Heart right ventricle (tissue), 16 donors: ENCODE results near the gene ZFYVE27. TPM values are rescaled to one million over a fixed set of nuclear protein-coding genes. Genes with fewer than 3 reads are reported as not detected.
A peak's percentile ranks its signal among the peaks of the same experiment; 100 is the strongest.

Source experiments
- ATAC-seq, 8 donors: fragments of 200-7000 bp; cut with Tn5 transposase; one replicate each; pipeline ENCODE4 v1.9.1; 2020; ENCODE audit warnings: mild to moderate bottlenecking in 8 of 8, moderate library complexity in 8 of 8, moderate number of reproducible peaks in 1 of 8
- DNase-seq, 2 donors: peaks; one replicate each; pipeline ENCODE4 v3.0.0-alpha.2; 2020
- H3K27ac ChIP-seq, 10 donors: fragments of 200-600 bp; sonication (generic) in 2 of 10; one replicate each; pipeline versions ENCODE4 v1.5.0 to v1.8.0; 2020 to 2022; ENCODE audit warnings: mild to moderate bottlenecking in 3 of 10
- H3K27me3 ChIP-seq, 7 donors: fragments of 200-600 bp; one replicate each; pipeline ENCODE4 v1.8.0; 2021 to 2022; ENCODE audit warnings: mild to moderate bottlenecking in 2 of 7
- H3K36me3 ChIP-seq, 9 donors: fragments of 200-600 bp; sonication (generic) in 1 of 9; one replicate each; pipeline versions ENCODE4 v1.5.0 to v1.8.0; 2020 to 2022; ENCODE audit warnings: mild to moderate bottlenecking in 2 of 9
- H3K4me1 ChIP-seq, 9 donors: fragments of 200-600 bp; sonication (generic) in 1 of 9; one replicate each; pipeline versions ENCODE4 v1.5.0 to v1.8.0; 2020 to 2022; ENCODE audit warnings: mild to moderate bottlenecking in 4 of 9
- H3K4me3 ChIP-seq, 10 donors: fragments of 200-600 bp; sonication (generic) in 2 of 10; one replicate each; pipeline versions ENCODE4 v1.5.0 to v1.8.0; 2020 to 2022; ENCODE audit warnings: mild to moderate bottlenecking in 7 of 10, moderate library complexity in 2 of 10
- H3K9me3 ChIP-seq, 11 donors: fragments of 200-600 bp in 10 of 11; sonication (generic) in 2 of 11; one replicate each; pipeline versions ENCODE4 v1.5.0 to v1.8.0; 2013 to 2022; ENCODE audit warnings: mild to moderate bottlenecking in 2 of 11, control low read depth in 1 of 11, moderate library complexity in 1 of 11
- CTCF ChIP-seq, 9 donors: fragments of 200-600 bp; sonication (generic) in 2 of 9; IDR thresholded peaks; one replicate each; pipeline versions ENCODE4 v1.5.0 to v1.8.0; 2021 to 2022; ENCODE audit warnings: antibody characterized with exemption in 9 of 9, mild to moderate bottlenecking in 5 of 9, moderate library complexity in 1 of 9
- WGBS, 2 donors: extraction: QIAGEN DNeasy Blood & Tissue Kit; methylation state at CpG; one replicate each; pipeline ENCODE4 v1.1.7; 2013; ENCODE audit warnings: inconsistent platforms in 1 of 2; 5-methylcytosine and 5-hydroxymethylcytosine counted together
- intact Hi-C, 10 donors: fragments of 100-400 bp; cut with DNase I; formaldehyde crosslinking; loops; one replicate each; pipeline versions ENCODE4 v1.11.1 to v1.14.2; 2022
- polyA plus RNA-seq, 2 donors: library from polyadenylated mRNA; stranded (reverse); fragments of 200-250 nt; gene quantifications; one replicate each; pipeline ENCODE4 v1.2.3, GENCODE V29; 2013
- total RNA-seq, 10 donors: library from RNA; stranded (reverse); fragmentation: NEBNext Ultra II Directional in 3 of 10; extraction: Animal tissue kit (Norgen Biotek cat#: 25700) in 3 of 10; gene quantifications; one replicate each; pipeline versions ENCODE4 v1.2.1 to v1.2.4, GENCODE V29; 2021 to 2023
- donor health status: Arrhythmogenic right ventricular cardiomyopathy.
- donor health status: ischemic (EF 13 %, LVEDD 7.1; RV severe dilation, severe dysfunction).
- donor health status: healthy with polysubstance abuse.
- donor health status: DM: no; HTN: yes; CAD: no.
- donor health status: DM: no; HTN: no; CAD: no.
- donor health status: ischemic (EF 25% LVEDD 6.9; RV normal size, moderate dysfunction).
- donor health status: ischemic (EF 25% LVEDD 5.7; RV mildly dilated, moderate dysfunction).
- donor health status: healthy.
- donor health status: DM: yes; HTN: yes; CAD: no.
- donor health status: Ischemic cardiomyopathy.
- donor health status: ischemic (EF 35%, LVEDD 5.7; RV mildly dilated, moderate dysfunction).
- donor health status: nonischemic (EF 11% LVEDD 7.7; RV severe dilation, severe dysfunction).
- donor health status: DM: yes; HTN: yes; CAD: no.
- donor health status: PGD.
- donor health status: ischemic (EF 29% LVEDD 5.4; RV normal size, mild dysfunction).
- donor health status: nonischemic (EF 23%, LVEDD 6.1; RV moderate dilation, normal function).

ZFYVE27 gene
- total and polyA plus RNA-seq, 12 donors: 7.5 to 17.6 (median 11.8) TPM

- H3K36me3 ChIP-seq: peaks cover 0 to 70% (median 16%) of the 10 kb centered on the region in 9 donors
- WGBS, 2 donors: 93 to 94% methylated on average over 11 of the region's 11 CpGs
- H3K4me1 ChIP-seq: peaks cover 0 to 12% (median 0%) of the 10 kb centered on the region in 9 donors
These were observed 23.7 kb downstream of the ZFYVE27 start for GRCh38 chr10:97760461-97761257.

GRCh38 chr10:97761331-97761865 lies 24.5 kb downstream of the ZFYVE27 start:
- no peak for TF ChIP-seq CTCF (IDR thresholded peaks at IDR 0.05)
- 92 to 98% methylated on average over 8 of the region's 8 CpGs for WGBS, 2 donors
- Histone ChIP-seq H3K27me3 (no peaks in the 10 kb centered on the region), H3K36me3 (peaks cover 0 to 63% (median 14%) of the 10 kb centered on the region in 9 donors), H3K4me1 (peaks cover 0 to 12% (median 0%) of the 10 kb centered on the region in 9 donors), H3K9me3 (no peaks in the 10 kb centered on the region), H3K27ac (no peak overlapping the region), H3K4me3 (no peak overlapping the region)
- DNase-seq: no peak
- ATAC-seq: no peak
- intact Hi-C loops: loop anchor here in 6 of 10 donors (2.0 to 10.0 kb wide), 7 partner anchors 103 to 441 kb away; partner anchors contain the start of gene CRTAC1 (in 1 of the 6)

More at GRCh38 chr10:97760461-97761257, 23.7 kb downstream of the ZFYVE27 start:
- DNase-seq (no peak), ATAC-seq (no peak)
- Histone ChIP-seq H3K27me3 (no peaks in the 10 kb centered on the region), H3K27ac (no peak overlapping the region), H3K9me3 (no peaks in the 10 kb centered on the region), H3K4me3 (no peak overlapping the region)
- intact Hi-C loops: loop anchor here in 6 of 10 donors (2.0 to 10.0 kb wide), 7 partner anchors 104 to 442 kb away; partner anchors contain the start of gene CRTAC1 (in 1 of the 6)
- no peak for TF ChIP-seq CTCF (IDR thresholded peaks at IDR 0.05)

- WGBS, 2 donors: 92 to 94% methylated on average over 10 of the region's 10 CpGs
- no peak for DNase-seq
- intact Hi-C loops: loop anchor here in 6 of 10 donors (5.0 to 10.0 kb wide), 6 partner anchors 103 to 440 kb away; partner anchors contain the start of gene CRTAC1 (in 1 of the 6)
- ATAC-seq: no peak
- H3K27me3 ChIP-seq: no peaks in the 10 kb centered on the region
- no peak overlapping the region for H3K4me3 ChIP-seq
- no peaks in the 10 kb centered on the region for H3K9me3 ChIP-seq
- peaks cover 0 to 12% (median 0%) of the 10 kb centered on the region in 9 donors for H3K4me1 ChIP-seq
- H3K36me3 ChIP-seq: peaks cover 0 to 56% (median 10%) of the 10 kb centered on the region in 9 donors
- no peak for TF ChIP-seq CTCF (IDR thresholded peaks at IDR 0.05)
- H3K27ac ChIP-seq: no peak overlapping the region
These were observed 25.1 kb downstream of the ZFYVE27 start for GRCh38 chr10:97762056-97762455.

- WGBS, 2 donors: 48 to 60% methylated on average over 5 of the region's 5 CpGs
- DNase-seq (no peak), ATAC-seq (peak in 6 of 8 donors; percentile 19 to 90 (median 32))
- Histone ChIP-seq H3K4me1 (peaks cover 0 to 12% (median 0%) of the 10 kb centered on the region in 9 donors), H3K36me3 (peaks cover 0 to 49% (median 10%) of the 10 kb centered on the region in 9 donors), H3K4me3 (no peak overlapping the region), H3K27me3 (no peaks in the 10 kb centered on the region), H3K27ac (no peak overlapping the region), H3K9me3 (no peaks in the 10 kb centered on the region)
- TF ChIP-seq CTCF (IDR thresholded peaks at IDR 0.05): no peak
- intact Hi-C loops: loop anchor here in 6 of 10 donors (5.0 to 10.0 kb wide), 6 partner anchors 102 to 439 kb away; partner anchors contain the start of gene CRTAC1 (in 1 of the 6)
These were observed 25.9 kb downstream of the ZFYVE27 start for GRCh38 chr10:97762816-97763215.
